Common myeloid progenitor, CD34-positive (primary cell): ENCODE measurements around the gene HYAL2.
A peak's percentile ranks its signal among the peaks of the same experiment; 100 is the strongest.

ENCODE experiments used
- CTCF ChIA-PET: fragments of 350-600 bp; sonication (Branson Sonifier 250); formaldehyde crosslinking; loops from one replicate; lab custom pipeline; 2021; ENCODE audit warnings: antibody characterized with exemption; lab: Charles Lee
- POLR2A ChIA-PET: fragments of 350-600 bp; sonication (Branson Sonifier 250); formaldehyde crosslinking; loops from one replicate; lab custom pipeline; 2021; ENCODE audit warnings: antibody characterized with exemption; lab: Charles Lee
- DNase-seq, 3 donors: peaks; one replicate each; pipeline versions ENCODE4 v3.0.0 to v3.0.0-alpha.2; 2013
- H3K27ac ChIP-seq, 2 experiments: 1 replicate in 1 of 2; 2 replicates in 1 of 2; pipeline ENCODE4 v1.7.0; 2013; ENCODE audit warnings: inconsistent platforms in 2 of 2, low read length in 2 of 2, mild to moderate bottlenecking in 2 of 2, low read depth in 1 of 2, moderate library complexity in 1 of 2; ENCODE audit not compliant: severe bottlenecking in 2 of 2, insufficient read depth in 1 of 2, poor library complexity in 1 of 2
- H3K27me3 ChIP-seq, 5 experiments: replicated peaks in 2 of 5; 1 replicate in 3 of 5; 2 replicates in 2 of 5; pipeline versions ENCODE4 v1.6.1 to v1.7.0; 2013; ENCODE audit warnings: low read length in 4 of 5, mild to moderate bottlenecking in 2 of 5, moderate library complexity in 2 of 5, inconsistent platforms in 1 of 5; ENCODE audit not compliant: insufficient read depth in 5 of 5, control insufficient read depth in 4 of 5
- H3K36me3 ChIP-seq, 4 experiments: 1 replicate in 2 of 4; 2 replicates in 2 of 4; pipeline versions ENCODE4 v1.6.1 to v1.7.0; 2013; ENCODE audit warnings: low read length in 3 of 4, control low read depth in 1 of 4, mild to moderate bottlenecking in 1 of 4; ENCODE audit not compliant: control insufficient read depth in 4 of 4, insufficient read depth in 4 of 4
- H3K4me1 ChIP-seq, 4 experiments: 1 replicate in 3 of 4; 2 replicates in 1 of 4; pipeline versions ENCODE4 v1.6.1 to v1.7.1; 2013; ENCODE audit warnings: low read length in 3 of 4, mild to moderate bottlenecking in 3 of 4, control low read depth in 1 of 4, inconsistent platforms in 1 of 4, moderate library complexity in 1 of 4; ENCODE audit not compliant: control insufficient read depth in 4 of 4, insufficient read depth in 4 of 4; ENCODE audit errors: control extremely low read depth in 1 of 4
- H3K4me3 ChIP-seq, 7 experiments: 1 replicate in 4 of 7; 2 replicates in 3 of 7; pipeline versions ENCODE4 v1.5.1 to v1.7.0; 2013; ENCODE audit warnings: mild to moderate bottlenecking in 7 of 7, low read length in 6 of 7, moderate library complexity in 6 of 7, inconsistent platforms in 2 of 7, low read depth in 2 of 7, control low read depth in 1 of 7; ENCODE audit not compliant: insufficient read depth in 4 of 7, control insufficient read depth in 1 of 7; ENCODE audit errors: extremely low read depth in 1 of 7
- H3K9me3 ChIP-seq, 5 experiments: 1 replicate in 4 of 5; 2 replicates in 1 of 5; pipeline versions ENCODE4 v1.6.1 to v1.7.1; 2013; ENCODE audit warnings: low read length in 4 of 5, mild to moderate bottlenecking in 2 of 5, inconsistent platforms in 1 of 5, low read depth in 1 of 5, moderate library complexity in 1 of 5; ENCODE audit not compliant: control insufficient read depth in 4 of 5, insufficient read depth in 2 of 5; ENCODE audit errors: control extremely low read depth in 1 of 5
- WGBS: methylation state at CpG from one replicate; pipeline ENCODE4 v1.1.5; 2013; ENCODE audit not compliant: insufficient coverage; 5-methylcytosine and 5-hydroxymethylcytosine counted together

Gene HYAL2

GRCh38 chr3:50364573-50365079 lies 42.1 kb upstream of the HYAL2 start:
- 2% methylated on average over 45 of the region's 48 CpGs for WGBS
- peak overlapping the region; percentile 19 to 84 (median 54) for H3K4me3 ChIP-seq
- H3K4me1 ChIP-seq, result peaks cover 0 to 18% (median 17%) of the 10 kb centered on the region in 4 experiments
- CTCF ChIA-PET, result interaction anchor here (0.7 to 3.9 kb wide), 6 partner anchors 8 to 185 kb away, joined by 3 to 28 read pairs (median 4); partner anchors contain the start of genes CYB561D2 and NPRL2
- H3K9me3 ChIP-seq, result no peaks in the 10 kb centered on the region
- peaks cover 0 to 8% (median 0%) of the 10 kb centered on the region in 5 experiments for H3K27me3 ChIP-seq
- no peak overlapping the region for H3K27ac ChIP-seq
- POLR2A ChIA-PET, result interaction anchor here (0.8 kb wide), 1 partner anchor 14 kb away, joined by 3 read pairs; the partner anchor contains the start of genes CYB561D2 and NPRL2
- peak in 2 of 3 donors; percentile 40 to 47 for DNase-seq
- H3K36me3 ChIP-seq, result no peaks in the 10 kb centered on the region

- Histone ChIP-seq H3K9me3 (no peaks in the 10 kb centered on the region), H3K4me3 (peak overlapping the region in 6 of 7 experiments; percentile 73 to 95 (median 84)), H3K36me3 (peaks cover 0 to 37% (median 22%) of the 10 kb centered on the region in 4 experiments), H3K4me1 (peaks cover 11 to 44% (median 42%) of the 10 kb centered on the region in 4 experiments), H3K27ac (no peak overlapping the region), H3K27me3 (peaks cover 0 to 4% (median 0%) of the 10 kb centered on the region in 5 experiments)
- no peak for DNase-seq
- ChIA-PET CTCF (interaction anchor here (1.3 kb wide), 1 partner anchor 11 kb away, joined by 4 read pairs; no protein-coding TSS in a partner anchor), POLR2A (interaction anchor here (1.3 kb wide), 1 partner anchor 23 kb away, joined by 4 read pairs; no protein-coding TSS in a partner anchor)
- 22% methylated on average over 7 of the region's 8 CpGs for WGBS
Measured at GRCh38 chr3:50359760-50360110, 37.2 kb upstream of the HYAL2 start.

GRCh38 chr3:50358911-50359759 lies 36.6 kb upstream of the HYAL2 start, which contains the start of gene TMEM115:
Gene TMEM115 (minus strand): TSS chr3:50359521. CDS start chr3:50359063, 458 bp downstream.
- Histone ChIP-seq H3K4me1 (peaks cover 11 to 38% (median 36%) of the 10 kb centered on the region in 4 experiments), H3K27ac (peak within 1 kb of the TSS; percentile 89 to 95), H3K9me3 (no peaks in the 10 kb centered on the region), H3K36me3 (peaks cover 0 to 43% (median 28%) of the 10 kb centered on the region in 4 experiments), H3K4me3 (peak within 1 kb of the TSS; percentile 52 to 95 (median 83)), H3K27me3 (peaks cover 0 to 3% (median 0%) of the 10 kb centered on the region in 5 experiments)
- 2% methylated on average over 60 of the region's 64 CpGs for WGBS
- ChIA-PET CTCF (interaction anchor here (1.3 kb wide), 1 partner anchor 11 kb away, joined by 4 read pairs; no protein-coding TSS in a partner anchor), POLR2A (interaction anchor here (0.6 to 1.3 kb wide), 2 partner anchors 22 to 124 kb away, joined by 3 to 4 read pairs; no protein-coding TSS in a partner anchor)
- DNase-seq, result peak; percentile 97 to 99 (median 98)

GRCh38 chr3:50358355-50358910 lies 35.9 kb upstream of the HYAL2 start:
- peaks cover 11 to 37% (median 36%) of the 10 kb centered on the region in 4 experiments for H3K4me1 ChIP-seq
- 85% methylated on average over 16 of the region's 24 CpGs for WGBS
- ChIA-PET POLR2A (no interaction called here), CTCF (interaction anchor here (0.7 to 4.3 kb wide), 2 partner anchors 11 to 19 kb away, joined by 3 to 29 read pairs; no protein-coding TSS in a partner anchor)
- DNase-seq, result no peak
- peak overlapping the region; percentile 89 to 95 for H3K27ac ChIP-seq
- no peaks in the 10 kb centered on the region for H3K9me3 ChIP-seq
- H3K36me3 ChIP-seq, result peaks cover 0 to 50% (median 34%) of the 10 kb centered on the region in 4 experiments
- no peaks in the 10 kb centered on the region for H3K27me3 ChIP-seq
- peak overlapping the region; percentile 52 to 95 (median 83) for H3K4me3 ChIP-seq

- Histone ChIP-seq H3K36me3 (peaks cover 0 to 56% (median 38%) of the 10 kb centered on the region in 4 experiments), H3K27me3 (no peaks in the 10 kb centered on the region), H3K27ac (peak overlapping the region; percentile 29 to 95), H3K4me3 (peak overlapping the region in 6 of 7 experiments; percentile 8 to 95 (median 84)), H3K9me3 (no peaks in the 10 kb centered on the region), H3K4me1 (peaks cover 11 to 45% (median 38%) of the 10 kb centered on the region in 4 experiments)
- 86% methylated on average over 1 of the region's 1 CpG for WGBS
- DNase-seq, result no peak
- CTCF ChIA-PET, result interaction anchor here (0.6 to 4.3 kb wide), 10 partner anchors 8 to 161 kb away, joined by 3 to 29 read pairs (median 4); partner anchors contain the start of gene ZMYND10
- POLR2A ChIA-PET, result interaction anchor here (1.5 kb wide), 1 partner anchor 10 kb away, joined by 4 read pairs; no protein-coding TSS in a partner anchor
Measured at GRCh38 chr3:50357481-50357880, 34.9 kb upstream of the HYAL2 start.

GRCh38 chr3:50356553-50356952 lies 34.0 kb upstream of the HYAL2 start:
- POLR2A ChIA-PET, result interaction anchor here (1.5 kb wide), 1 partner anchor 9 kb away, joined by 4 read pairs; no protein-coding TSS in a partner anchor
- peak overlapping the region in 1 of 2 experiments; percentile 95 for H3K27ac ChIP-seq
- H3K9me3 ChIP-seq, result no peaks in the 10 kb centered on the region
- peaks cover 0 to 60% (median 38%) of the 10 kb centered on the region in 4 experiments for H3K36me3 ChIP-seq
- no peaks in the 10 kb centered on the region for H3K27me3 ChIP-seq
- WGBS, result 61% methylated on average over 5 of the region's 5 CpGs
- no peak for DNase-seq
- CTCF ChIA-PET, result interaction anchor here (0.8 to 4.3 kb wide), 9 partner anchors 9 to 162 kb away, joined by 3 to 29 read pairs (median 4); partner anchors contain the start of genes TUSC2 and ZMYND10
- peaks cover 11 to 49% (median 40%) of the 10 kb centered on the region in 4 experiments for H3K4me1 ChIP-seq
- H3K4me3 ChIP-seq, result peak overlapping the region in 2 of 7 experiments; percentile 84 to 95
